HEK293 (cell line): ENCODE data around the gene UCKL1.

Experiments used
- CTCF ChIA-PET: fragments of 350-600 bp; formaldehyde crosslinking; extraction: SDS; loops from one replicate; lab custom pipeline; 2021; ENCODE audit warnings: antibody characterized with exemption; lab: Yijun Ruan, JAX
- POLR2A ChIA-PET: fragments of 300-600 bp; formaldehyde crosslinking; extraction: SDS; loops from one replicate; lab custom pipeline; 2020; ENCODE audit warnings: antibody characterized with exemption, inconsistent platforms; lab: Yijun Ruan, JAX
- H3K27ac ChIP-seq: fragments of 200-500 bp; sonication (Bioruptor generic); 2 replicates; pipeline ENCODE4 v1.5.1; 2014; ENCODE audit warnings: low read depth, low read length, control low read depth, inconsistent platforms; ENCODE audit errors: extremely low read depth
- H3K36me3 ChIP-seq, 2 experiments: fragments of 200-500 bp in 1 of 2; sonication (Bioruptor generic) in 1 of 2; 1 replicate in 1 of 2; 2 replicates in 1 of 2; pipeline ENCODE4 v1.5.1; 2014 to 2017; ENCODE audit warnings: inconsistent platforms in 2 of 2, low read length in 2 of 2; ENCODE audit not compliant: control insufficient read depth in 2 of 2, insufficient read depth in 1 of 2
- H3K4me1 ChIP-seq: fragments of 200-500 bp; sonication (Bioruptor generic); 2 replicates; pipeline ENCODE4 v1.5.1; 2014; ENCODE audit warnings: mild to moderate bottlenecking, low read length, inconsistent platforms; ENCODE audit not compliant: control insufficient read depth, insufficient read depth
- H3K4me3 ChIP-seq: 2 replicates; pipeline ENCODE4 v1.5.1; 2011; ENCODE audit warnings: low read depth, mild to moderate bottlenecking, control low read depth, low read length, moderate library complexity
- H3K9me3 ChIP-seq: fragments of 200-500 bp; sonication (Bioruptor generic); 2 replicates; pipeline ENCODE4 v1.5.1; 2014; ENCODE audit warnings: low read depth, low read length, inconsistent platforms; ENCODE audit not compliant: control insufficient read depth, insufficient read depth
- EGR2 ChIP-seq: fragments of 450-650 bp; formaldehyde crosslinking; IDR thresholded peaks from 2 replicates; pipeline ENCODE4 v1.5.1; 2016; ENCODE audit warnings: low read depth, missing biosample characterization, missing genetic modification characterization
- FEZF1 ChIP-seq: fragments of 450-650 bp; formaldehyde crosslinking; IDR thresholded peaks from 2 replicates; pipeline ENCODE4 v1.5.1; 2016; ENCODE audit warnings: missing biosample characterization, missing genetic modification characterization
- KLF8 ChIP-seq: fragments of 450-650 bp; formaldehyde crosslinking; IDR thresholded peaks from 2 replicates; pipeline ENCODE4 v1.5.1; 2016; ENCODE audit warnings: missing biosample characterization, missing genetic modification characterization
- MEIS1 ChIP-seq: sonication (generic); formaldehyde crosslinking; IDR thresholded peaks from 2 replicates; pipeline ENCODE4 v1.8.1; 2022; ENCODE audit warnings: missing genetic modification reagents, mild to moderate bottlenecking, borderline replicate concordance
- SCRT2 ChIP-seq: fragments of 450-650 bp; formaldehyde crosslinking; IDR thresholded peaks from 2 replicates; pipeline ENCODE4 v1.5.1; 2016; ENCODE audit warnings: missing biosample characterization, missing genetic modification characterization
- SP2 ChIP-seq: fragments of 450-650 bp; formaldehyde crosslinking; IDR thresholded peaks from 2 replicates; pipeline ENCODE4 v1.5.1; 2016; ENCODE audit warnings: missing biosample characterization, missing genetic modification characterization
- WT1 ChIP-seq: fragments of 450-650 bp; formaldehyde crosslinking; IDR thresholded peaks from 2 replicates; pipeline ENCODE4 v1.5.1; 2016; ENCODE audit warnings: missing biosample characterization, missing genetic modification characterization
- ZNF248 ChIP-seq: fragments of 450-650 bp; formaldehyde crosslinking; IDR thresholded peaks from 2 replicates; pipeline ENCODE4 v1.5.1; 2017; ENCODE audit warnings: missing biosample characterization, missing genetic modification characterization
- ZNF501 ChIP-seq: fragments of 450-650 bp; formaldehyde crosslinking; IDR thresholded peaks from 2 replicates; pipeline ENCODE4 v1.5.1; 2016; ENCODE audit warnings: missing biosample characterization, missing genetic modification characterization
- ZNF510 ChIP-seq: fragments of 450-650 bp; formaldehyde crosslinking; IDR thresholded peaks from 2 replicates; pipeline ENCODE4 v1.5.1; 2018; ENCODE audit warnings: mild to moderate bottlenecking, missing genetic modification characterization, missing biosample characterization; ENCODE audit not compliant: insufficient replicate concordance
- ZNF544 ChIP-seq: fragments of 450-650 bp; formaldehyde crosslinking; IDR thresholded peaks from 2 replicates; pipeline ENCODE4 v1.5.0; 2017; ENCODE audit warnings: missing biosample characterization, missing genetic modification characterization
- ZNF560 ChIP-seq: fragments of 450-650 bp; formaldehyde crosslinking; IDR thresholded peaks from 2 replicates; pipeline ENCODE4 v1.5.1; 2017; ENCODE audit warnings: missing biosample characterization, missing genetic modification characterization, borderline replicate concordance
- ZNF571 ChIP-seq: fragments of 450-650 bp; formaldehyde crosslinking; IDR thresholded peaks from 2 replicates; pipeline ENCODE4 v1.5.0; 2017; ENCODE audit warnings: missing biosample characterization, missing genetic modification characterization
- ZNF707 ChIP-seq: fragments of 450-650 bp; formaldehyde crosslinking; IDR thresholded peaks from 2 replicates; pipeline ENCODE4 v1.5.1; 2016; ENCODE audit warnings: missing biosample characterization, missing genetic modification characterization
- ZNF768 ChIP-seq: fragments of 450-650 bp; formaldehyde crosslinking; IDR thresholded peaks from 2 replicates; pipeline ENCODE4 v1.5.1; 2018; ENCODE audit warnings: missing biosample characterization, mild to moderate bottlenecking, missing genetic modification characterization
- ZNF837 ChIP-seq: fragments of 450-650 bp; formaldehyde crosslinking; IDR thresholded peaks from 2 replicates; pipeline ENCODE4 v1.5.1; 2016; ENCODE audit warnings: missing biosample characterization, missing genetic modification characterization
- TF ChIP-seq, protein P1 (sequence below): fragments of 450-650 bp; formaldehyde crosslinking; IDR thresholded peaks from 2 replicates; pipeline ENCODE4 v1.5.1; 2016; ENCODE audit warnings: missing biosample characterization, missing genetic modification characterization, low read depth
- TF ChIP-seq, protein P2 (sequence below): fragments of 450-650 bp; formaldehyde crosslinking; IDR thresholded peaks from 2 replicates; pipeline ENCODE4 v1.5.1; 2017; ENCODE audit warnings: missing biosample characterization, missing genetic modification characterization
- TF ChIP-seq, protein P3 (sequence below): fragments of 450-650 bp; formaldehyde crosslinking; IDR thresholded peaks from 2 replicates; pipeline ENCODE4 v1.5.1; 2016; ENCODE audit warnings: missing biosample characterization, missing genetic modification characterization
- TF ChIP-seq, protein P4 (sequence below): fragments of 450-650 bp; formaldehyde crosslinking; IDR thresholded peaks from 2 replicates; pipeline ENCODE4 v1.5.1; 2017; ENCODE audit warnings: missing biosample characterization, missing genetic modification characterization

UCKL1 gene

DNA sequence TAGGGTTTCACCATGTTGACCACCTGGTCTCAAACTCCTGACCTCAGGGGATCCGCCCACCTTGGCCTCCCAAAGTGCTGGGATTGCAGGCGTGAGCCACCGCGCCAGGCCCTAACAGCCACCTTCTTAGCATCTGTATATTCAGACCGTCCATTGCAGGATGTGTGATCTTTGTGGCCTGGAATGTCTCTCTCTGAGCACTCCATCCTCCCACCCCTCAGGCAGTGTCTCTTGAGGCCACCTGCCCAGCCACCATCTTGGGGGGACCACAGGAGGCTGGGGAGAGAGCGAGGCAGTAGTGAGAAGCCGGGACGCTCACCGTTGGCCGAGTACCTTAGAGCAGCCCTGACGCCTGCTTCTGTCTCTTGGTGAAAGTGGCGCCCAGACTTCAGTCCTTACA, 42.4 kb downstream of the UCKL1 start:
- Histone ChIP-seq H3K36me3 (peaks cover 0 to 10% of the 10 kb centered on the region in 2 experiments; a peak in 2 of 3 replicates), H3K27ac (no peak overlapping the region), H3K9me3 (no peaks in the 10 kb centered on the region), H3K4me1 (peaks cover 2% of the 10 kb centered on the region; the same call in 1 of the 2 replicates), H3K4me3 (no peak overlapping the region)
- no peak for TF ChIP-seq ZNF248 (tag by site-specific recombination)
- TF ChIP-seq, protein P1, sequence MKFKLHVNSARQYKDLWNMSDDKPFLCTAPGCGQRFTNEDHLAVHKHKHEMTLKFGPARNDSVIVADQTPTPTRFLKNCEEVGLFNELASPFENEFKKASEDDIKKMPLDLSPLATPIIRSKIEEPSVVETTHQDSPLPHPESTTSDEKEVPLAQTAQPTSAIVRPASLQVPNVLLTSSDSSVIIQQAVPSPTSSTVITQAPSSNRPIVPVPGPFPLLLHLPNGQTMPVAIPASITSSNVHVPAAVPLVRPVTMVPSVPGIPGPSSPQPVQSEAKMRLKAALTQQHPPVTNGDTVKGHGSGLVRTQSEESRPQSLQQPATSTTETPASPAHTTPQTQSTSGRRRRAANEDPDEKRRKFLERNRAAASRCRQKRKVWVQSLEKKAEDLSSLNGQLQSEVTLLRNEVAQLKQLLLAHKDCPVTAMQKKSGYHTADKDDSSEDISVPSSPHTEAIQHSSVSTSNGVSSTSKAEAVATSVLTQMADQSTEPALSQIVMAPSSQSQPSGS (tag by site-specific recombination) = no peak
- TF ChIP-seq ZNF571 (tag by site-specific recombination) = no peak
- TF ChIP-seq, protein P2, sequence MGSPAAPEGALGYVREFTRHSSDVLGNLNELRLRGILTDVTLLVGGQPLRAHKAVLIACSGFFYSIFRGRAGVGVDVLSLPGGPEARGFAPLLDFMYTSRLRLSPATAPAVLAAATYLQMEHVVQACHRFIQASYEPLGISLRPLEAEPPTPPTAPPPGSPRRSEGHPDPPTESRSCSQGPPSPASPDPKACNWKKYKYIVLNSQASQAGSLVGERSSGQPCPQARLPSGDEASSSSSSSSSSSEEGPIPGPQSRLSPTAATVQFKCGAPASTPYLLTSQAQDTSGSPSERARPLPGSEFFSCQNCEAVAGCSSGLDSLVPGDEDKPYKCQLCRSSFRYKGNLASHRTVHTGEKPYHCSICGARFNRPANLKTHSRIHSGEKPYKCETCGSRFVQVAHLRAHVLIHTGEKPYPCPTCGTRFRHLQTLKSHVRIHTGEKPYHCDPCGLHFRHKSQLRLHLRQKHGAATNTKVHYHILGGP (tag by site-specific recombination) = no peak
- TF ChIP-seq ZNF707 (tag by site-specific recombination) = no peak
- TF ChIP-seq, protein P3, sequence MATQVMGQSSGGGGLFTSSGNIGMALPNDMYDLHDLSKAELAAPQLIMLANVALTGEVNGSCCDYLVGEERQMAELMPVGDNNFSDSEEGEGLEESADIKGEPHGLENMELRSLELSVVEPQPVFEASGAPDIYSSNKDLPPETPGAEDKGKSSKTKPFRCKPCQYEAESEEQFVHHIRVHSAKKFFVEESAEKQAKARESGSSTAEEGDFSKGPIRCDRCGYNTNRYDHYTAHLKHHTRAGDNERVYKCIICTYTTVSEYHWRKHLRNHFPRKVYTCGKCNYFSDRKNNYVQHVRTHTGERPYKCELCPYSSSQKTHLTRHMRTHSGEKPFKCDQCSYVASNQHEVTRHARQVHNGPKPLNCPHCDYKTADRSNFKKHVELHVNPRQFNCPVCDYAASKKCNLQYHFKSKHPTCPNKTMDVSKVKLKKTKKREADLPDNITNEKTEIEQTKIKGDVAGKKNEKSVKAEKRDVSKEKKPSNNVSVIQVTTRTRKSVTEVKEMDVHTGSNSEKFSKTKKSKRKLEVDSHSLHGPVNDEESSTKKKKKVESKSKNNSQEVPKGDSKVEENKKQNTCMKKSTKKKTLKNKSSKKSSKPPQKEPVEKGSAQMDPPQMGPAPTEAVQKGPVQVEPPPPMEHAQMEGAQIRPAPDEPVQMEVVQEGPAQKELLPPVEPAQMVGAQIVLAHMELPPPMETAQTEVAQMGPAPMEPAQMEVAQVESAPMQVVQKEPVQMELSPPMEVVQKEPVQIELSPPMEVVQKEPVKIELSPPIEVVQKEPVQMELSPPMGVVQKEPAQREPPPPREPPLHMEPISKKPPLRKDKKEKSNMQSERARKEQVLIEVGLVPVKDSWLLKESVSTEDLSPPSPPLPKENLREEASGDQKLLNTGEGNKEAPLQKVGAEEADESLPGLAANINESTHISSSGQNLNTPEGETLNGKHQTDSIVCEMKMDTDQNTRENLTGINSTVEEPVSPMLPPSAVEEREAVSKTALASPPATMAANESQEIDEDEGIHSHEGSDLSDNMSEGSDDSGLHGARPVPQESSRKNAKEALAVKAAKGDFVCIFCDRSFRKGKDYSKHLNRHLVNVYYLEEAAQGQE (tag by site-specific recombination) = no peak
- no peak for TF ChIP-seq ZNF560 (tag by site-specific recombination)
- ChIA-PET CTCF (interaction anchor here (0.7 kb wide), 1 partner anchor 144 kb away, joined by 3 read pairs; no protein-coding TSS in a partner anchor), POLR2A (no interaction called here)

DNA sequence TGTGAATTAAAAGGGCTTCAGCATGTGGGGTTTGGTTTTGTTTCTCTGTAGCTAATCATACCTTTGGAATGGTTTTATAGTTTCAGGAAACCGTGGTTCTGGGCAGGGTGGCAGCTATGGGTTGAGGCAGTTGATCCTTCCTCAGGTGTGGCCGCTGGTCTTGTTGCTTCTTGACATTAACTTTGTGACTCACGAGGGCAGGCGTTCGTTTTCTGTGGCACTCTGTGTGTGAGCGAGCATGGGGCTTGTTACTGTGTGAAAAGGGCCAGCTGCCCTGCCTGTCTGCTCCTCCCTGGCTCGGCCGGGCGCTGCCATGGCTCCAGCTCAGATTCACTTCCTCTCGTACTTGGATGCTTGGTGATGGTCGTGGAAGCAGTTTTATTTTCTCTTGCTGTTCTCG, 45.0 kb downstream of the UCKL1 start:
- Histone ChIP-seq H3K4me1 (peaks cover 2% of the 10 kb centered on the region; the same call in 1 of the 2 replicates), H3K4me3 (no peak overlapping the region), H3K9me3 (no peaks in the 10 kb centered on the region), H3K27ac (no peak overlapping the region), H3K36me3 (peaks cover 0 to 7% of the 10 kb centered on the region in 2 experiments; a peak in 2 of 3 replicates)
- TF ChIP-seq SCRT2 (0 out of 2 replicates have a peak, but pooled peaks have one; percentile 39), ZNF768 (tag by site-specific recombination) (no peak)
- POLR2A ChIA-PET = no interaction called here
- CTCF ChIA-PET = interaction anchor here (3.0 kb wide), 1 partner anchor 63 kb away, joined by 16 read pairs; no protein-coding TSS in a partner anchor

DNA sequence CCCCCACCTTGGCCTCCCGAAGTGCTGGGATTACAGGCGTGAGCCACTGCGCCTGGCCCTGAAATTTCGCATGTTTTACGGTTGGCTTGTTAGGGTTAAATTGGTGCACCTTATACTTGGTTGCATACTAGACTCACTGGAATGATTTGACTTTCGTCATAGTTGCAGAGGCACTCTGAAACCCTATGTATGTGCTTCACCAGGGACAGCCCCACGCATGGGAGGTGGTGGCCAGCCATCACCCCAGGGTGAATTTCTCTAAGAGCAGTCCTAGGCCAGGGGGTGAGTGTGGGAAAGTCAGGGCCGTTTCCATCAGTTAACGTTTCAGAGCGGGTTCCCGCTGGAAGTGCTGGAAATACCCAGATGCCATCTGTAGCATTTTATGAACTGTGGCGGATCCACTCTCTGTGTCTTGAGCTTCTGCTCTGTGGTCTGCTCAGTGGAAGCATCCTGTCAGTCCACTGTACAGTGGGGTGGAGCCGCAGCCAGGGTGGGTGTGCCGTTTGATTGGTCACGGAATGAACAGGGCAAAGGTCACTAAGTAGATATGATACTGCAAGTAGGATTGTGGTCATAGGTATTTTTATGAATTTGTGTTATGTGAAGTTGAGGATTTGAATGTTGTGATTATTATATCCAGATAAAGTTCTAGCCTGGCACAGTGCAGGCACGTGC, 48.1 kb downstream of the UCKL1 start:
- POLR2A ChIA-PET = interaction anchor here (1.1 kb wide), 1 partner anchor 50 kb away, joined by 3 read pairs; no protein-coding TSS in a partner anchor
- no peak overlapping the region for H3K27ac ChIP-seq
- no peaks in the 10 kb centered on the region for H3K9me3 ChIP-seq
- H3K4me3 ChIP-seq = no peak overlapping the region
- H3K36me3 ChIP-seq = peaks cover 0 to 7% of the 10 kb centered on the region in 2 experiments; a peak in 2 of 3 replicates
- no peak for TF ChIP-seq EGR2 (tag by site-specific recombination)
- TF ChIP-seq ZNF544 = no peak
- no peak for TF ChIP-seq MEIS1 (CRISPR knock-in tag)
- no peak for TF ChIP-seq ZNF501
- no peak for TF ChIP-seq SP2 (tag by site-specific recombination)
- TF ChIP-seq KLF8 = no peak
- no peak for TF ChIP-seq ZNF510
- no peak for TF ChIP-seq WT1
- TF ChIP-seq ZNF837 (tag by site-specific recombination) = no peak
- TF ChIP-seq, protein P4, sequence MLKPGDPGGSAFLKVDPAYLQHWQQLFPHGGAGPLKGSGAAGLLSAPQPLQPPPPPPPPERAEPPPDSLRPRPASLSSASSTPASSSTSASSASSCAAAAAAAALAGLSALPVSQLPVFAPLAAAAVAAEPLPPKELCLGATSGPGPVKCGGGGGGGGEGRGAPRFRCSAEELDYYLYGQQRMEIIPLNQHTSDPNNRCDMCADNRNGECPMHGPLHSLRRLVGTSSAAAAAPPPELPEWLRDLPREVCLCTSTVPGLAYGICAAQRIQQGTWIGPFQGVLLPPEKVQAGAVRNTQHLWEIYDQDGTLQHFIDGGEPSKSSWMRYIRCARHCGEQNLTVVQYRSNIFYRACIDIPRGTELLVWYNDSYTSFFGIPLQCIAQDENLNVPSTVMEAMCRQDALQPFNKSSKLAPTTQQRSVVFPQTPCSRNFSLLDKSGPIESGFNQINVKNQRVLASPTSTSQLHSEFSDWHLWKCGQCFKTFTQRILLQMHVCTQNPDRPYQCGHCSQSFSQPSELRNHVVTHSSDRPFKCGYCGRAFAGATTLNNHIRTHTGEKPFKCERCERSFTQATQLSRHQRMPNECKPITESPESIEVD (tag by site-specific recombination) = no peak
- no peak for TF ChIP-seq FEZF1 (tag by site-specific recombination)
- CTCF ChIA-PET = interaction anchor here (0.6 to 3.0 kb wide), 5 partner anchors 12 to 79 kb away, joined by 4 to 16 read pairs (median 8); no protein-coding TSS in a partner anchor
- H3K4me1 ChIP-seq = peaks cover 2% of the 10 kb centered on the region; the same call in 1 of the 2 replicates
